Kidney glomerular epithelial cell (primary cell): Measurements from ENCODE around the gene MYO5A.
"Not testable (repeated sequence)": the region's sequence is repeated elsewhere in the genome, so short reads cannot be mapped to it uniquely, and the experiment has no call there.

Source experiments
- DNase-seq: peaks from one replicate; lab custom pipeline; 2025; lab: John Stamatoyannopoulos, UW

Gene MYO5A

DNA sequence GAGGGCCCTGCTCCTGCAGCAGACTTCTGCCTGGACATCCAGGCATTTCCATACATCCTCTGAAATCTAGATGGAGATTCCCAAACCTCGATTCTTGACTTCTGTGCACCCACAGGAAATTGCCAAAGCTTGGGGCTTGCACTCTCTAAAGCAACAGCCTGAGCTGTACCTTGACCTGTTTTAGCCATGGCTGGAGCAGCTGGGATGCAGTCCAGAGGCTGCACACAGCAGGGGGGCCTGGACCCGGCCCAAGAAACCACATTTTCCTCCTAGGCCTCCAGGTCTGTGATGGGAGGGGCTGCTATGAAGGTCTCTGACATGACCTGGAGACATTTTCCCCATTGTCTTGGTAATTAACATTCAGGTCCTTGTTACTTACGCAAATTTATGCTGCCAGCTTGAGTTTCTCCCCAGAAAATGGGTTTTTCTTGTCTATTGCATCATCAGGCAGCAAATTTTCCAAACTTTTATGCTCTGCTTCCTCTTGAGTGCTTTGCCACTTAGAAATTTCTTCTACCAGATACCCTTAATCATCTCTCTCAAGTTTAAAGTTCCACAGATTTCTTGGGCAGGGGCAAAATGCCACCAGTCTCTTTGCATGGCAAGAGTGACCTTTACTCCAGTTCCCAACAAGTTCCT lies 11.8 kb upstream of the MYO5A start:
- DNase-seq, result no peak

- DNase-seq, result no peak
Measured at GRCh38 chr15:52537459-52537858, 8.8 kb upstream of the MYO5A start.

DNA sequence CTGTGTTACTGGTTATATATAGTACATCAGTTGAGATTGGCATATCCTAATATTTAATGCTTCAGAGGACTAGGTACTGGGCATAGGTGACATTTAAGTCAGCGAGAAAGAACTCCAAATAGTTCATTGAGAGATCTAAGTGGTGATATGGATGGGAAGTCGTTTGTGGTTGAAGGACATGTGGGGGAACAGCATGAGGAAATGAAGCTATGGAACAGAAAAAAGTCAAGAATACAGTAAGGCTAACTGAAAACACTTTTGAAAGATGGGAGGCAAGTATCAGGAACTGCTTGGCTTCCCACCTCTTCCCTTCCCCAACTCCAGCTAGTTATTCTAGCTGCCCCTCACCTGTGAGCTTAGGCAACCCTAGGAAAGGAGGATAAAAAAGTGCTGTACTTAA lies 3.7 kb upstream of the MYO5A start:
- DNase-seq, result no peak

DNA sequence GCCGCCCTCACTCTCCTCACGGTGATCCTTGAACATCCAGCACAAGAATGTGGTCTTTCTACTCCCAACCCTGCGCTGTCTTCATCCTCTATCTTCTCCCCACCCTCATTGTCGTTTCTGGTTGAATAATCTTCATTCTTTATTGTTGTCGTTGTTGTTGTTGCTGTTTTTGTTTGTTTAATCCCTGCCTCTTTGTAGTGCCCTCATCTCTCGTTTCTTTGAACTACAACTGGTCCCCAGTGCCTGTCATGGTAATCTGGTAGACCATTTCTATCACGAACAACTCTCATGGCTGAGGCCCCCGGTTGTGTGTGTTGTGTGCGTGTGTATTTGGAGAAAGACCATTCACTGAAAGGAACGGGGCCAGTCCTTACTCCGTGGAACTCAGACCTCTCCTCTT lies 1.3 kb upstream of the MYO5A start:
- DNase-seq, result no peak

DNA sequence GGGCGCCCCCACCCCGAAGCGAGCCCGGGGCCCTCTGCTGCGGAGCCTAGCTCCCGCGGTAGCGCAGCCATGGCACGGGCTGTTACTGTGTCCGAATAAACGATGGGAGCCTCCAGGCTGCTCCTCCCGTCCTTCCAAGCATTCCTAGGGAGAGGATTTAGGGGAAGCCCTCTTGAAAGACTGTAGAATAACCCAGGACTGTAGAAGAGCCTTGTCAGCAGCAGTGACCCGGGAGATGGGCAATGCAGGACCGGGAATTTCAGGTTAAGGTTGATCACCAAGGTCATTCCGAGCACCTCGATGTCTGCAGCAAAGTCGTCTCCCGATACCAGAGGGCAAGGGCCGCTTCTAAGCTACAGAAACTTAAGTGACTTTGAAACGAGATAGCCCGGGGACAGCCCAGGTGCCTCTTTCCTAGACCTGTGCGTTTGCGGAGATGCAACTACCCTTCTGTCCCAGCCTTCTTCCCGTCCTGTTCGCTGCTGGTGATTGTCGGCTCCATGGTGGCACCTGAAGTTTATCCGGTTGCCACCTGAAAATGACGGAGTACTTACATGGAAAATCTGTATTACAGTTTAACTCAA lies 753 bp upstream of the MYO5A start:
- no peak for DNase-seq

- DNase-seq, result no peak
Measured at GRCh38 chr15:52527911-52528563, 643 bp downstream of the MYO5A start.

DNA sequence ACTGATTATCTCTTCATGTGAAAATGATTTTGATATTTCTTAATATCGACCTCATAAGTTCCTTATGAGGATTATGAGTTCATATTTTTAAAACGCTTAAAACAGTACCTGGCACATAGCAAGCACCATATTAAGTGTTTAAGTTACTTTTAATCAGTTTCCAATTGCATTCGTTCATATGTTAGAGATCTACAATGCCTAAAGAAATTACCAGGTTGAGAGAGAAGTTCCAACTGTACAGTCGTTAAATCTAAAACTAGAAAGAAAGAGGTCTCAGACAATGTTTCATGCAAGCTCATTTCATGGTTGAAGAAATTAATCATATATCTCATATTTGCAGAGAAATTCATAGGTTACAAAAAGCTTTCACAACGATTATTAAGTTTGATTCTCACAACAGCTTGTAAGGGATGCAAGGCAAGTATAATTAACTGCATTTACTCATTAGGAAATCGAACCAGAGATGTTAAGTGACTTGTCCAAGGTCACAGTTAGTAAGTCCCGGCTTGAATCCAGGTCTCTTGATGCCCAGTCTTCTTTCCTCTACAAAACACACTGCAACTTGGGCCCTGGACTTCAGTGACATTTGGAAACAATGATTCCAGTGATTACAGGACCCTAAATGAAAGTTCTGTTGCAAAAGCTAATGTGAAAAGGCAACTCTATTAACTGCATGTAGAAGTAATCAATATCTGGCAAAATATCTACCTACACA lies 1.3 kb downstream of the MYO5A start:
- DNase-seq, result no peak

DNA sequence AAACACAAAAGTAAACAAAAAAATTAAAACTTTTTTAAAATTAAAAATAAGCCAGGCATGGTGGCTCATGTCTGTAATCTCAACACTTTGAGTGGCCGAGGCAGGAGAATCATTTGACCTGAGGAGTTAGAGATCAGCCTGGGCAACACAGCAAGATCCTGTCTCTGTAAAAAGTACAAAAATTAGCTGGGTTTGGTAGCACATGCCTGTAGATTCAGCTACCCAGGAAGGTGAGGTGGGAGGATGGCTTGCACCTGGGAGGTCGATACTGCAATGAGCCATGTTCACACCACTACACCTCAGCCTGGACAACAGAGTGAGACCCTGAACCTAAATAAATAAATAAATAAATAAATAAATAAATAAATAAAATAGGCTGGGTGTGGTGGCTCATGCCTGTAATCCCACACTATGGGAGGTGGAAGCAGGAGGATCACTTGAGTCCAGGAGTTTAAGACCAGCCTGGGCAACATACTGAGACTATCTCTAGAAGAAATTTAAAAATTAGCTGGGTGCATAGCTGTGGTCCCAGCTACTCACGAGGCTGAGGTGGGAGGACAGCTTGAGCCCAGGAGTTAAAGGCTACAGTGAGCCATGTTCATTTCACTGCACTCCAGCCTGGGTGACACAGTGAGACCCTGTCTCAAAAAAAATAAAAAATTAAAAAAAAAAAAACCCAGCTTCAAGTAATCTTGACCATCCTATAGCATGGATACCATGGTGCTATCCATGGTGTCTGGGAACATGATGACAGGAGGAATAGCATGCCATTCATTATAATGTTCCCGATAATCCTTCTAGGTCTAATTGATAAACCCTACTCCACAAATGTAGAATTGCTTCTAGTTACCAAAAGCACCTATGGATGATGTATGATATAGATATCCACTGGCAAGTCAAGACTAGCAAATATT lies 4.2 kb downstream of the MYO5A start:
- no peak for DNase-seq

GRCh38 chr15:52523647-52524046 lies 5.0 kb downstream of the MYO5A start:
- no peak for DNase-seq

- DNase-seq, result peak; percentile 50
Measured at GRCh38 chr15:52523192-52523591, 5.5 kb downstream of the MYO5A start.

GRCh38 chr15:52521682-52522081 lies 7.0 kb downstream of the MYO5A start:
- no peak for DNase-seq

GRCh38 chr15:52520421-52520820 lies 8.3 kb downstream of the MYO5A start:
- DNase-seq, result no peak

- no peak for DNase-seq
Measured at GRCh38 chr15:52518487-52519371, 10.0 kb downstream of the MYO5A start.

DNA sequence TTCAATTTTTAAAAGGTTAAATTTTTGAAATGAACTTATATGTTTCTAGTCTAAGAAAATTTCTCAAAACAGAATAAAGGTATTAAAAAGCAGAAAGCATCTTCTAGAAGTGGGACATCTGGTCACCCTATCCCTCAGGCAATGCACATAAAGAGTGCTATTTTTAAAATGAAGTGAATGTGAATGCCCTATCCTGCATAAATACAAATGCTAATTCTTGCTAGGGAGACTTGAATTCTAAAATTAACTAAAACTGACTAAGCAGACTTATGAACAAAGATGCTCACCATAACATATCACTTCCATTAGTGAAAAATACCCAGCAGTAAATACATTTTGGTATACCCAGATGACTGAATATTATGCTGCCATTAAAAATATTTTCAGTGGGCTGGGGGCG lies 11.7 kb downstream of the MYO5A start:
- no peak for DNase-seq

- no peak for DNase-seq
Measured at GRCh38 chr15:52515343-52515742, 13.3 kb downstream of the MYO5A start.

- DNase-seq, result no peak
Measured at GRCh38 chr15:52514482-52514881, 14.2 kb downstream of the MYO5A start.

GRCh38 chr15:52512869-52513268 lies 15.8 kb downstream of the MYO5A start:
- not testable (repeated sequence) for DNase-seq

- no peak for DNase-seq
Measured at GRCh38 chr15:52511084-52511483, 17.6 kb downstream of the MYO5A start.

GRCh38 chr15:52509500-52510245 lies 19.0 kb downstream of the MYO5A start:
- no peak for DNase-seq

GRCh38 chr15:52506549-52506948 lies 22.1 kb downstream of the MYO5A start:
- no peak for DNase-seq
